Muscle of leg (tissue), 11 donors: ENCODE results near the gene NUP153. TPM values are rescaled to one million over a fixed set of nuclear protein-coding genes. Genes with fewer than 3 reads are reported as not detected.

Experiments used
- DNase-seq: peaks from one replicate; pipeline ENCODE4 v3.0.0; 2013
- H3K27ac ChIP-seq: one replicate; pipeline ENCODE4 v1.5.1; 2013; ENCODE audit warnings: mild to moderate bottlenecking, low read length, control low read depth
- H3K27me3 ChIP-seq: one replicate; pipeline ENCODE4 v1.6.1; 2013; ENCODE audit warnings: low read length; ENCODE audit not compliant: control insufficient read depth, insufficient read depth
- H3K36me3 ChIP-seq: one replicate; pipeline ENCODE4 v1.6.1; 2013; ENCODE audit warnings: low read length; ENCODE audit not compliant: control insufficient read depth, insufficient read depth
- H3K4me1 ChIP-seq: one replicate; pipeline ENCODE4 v1.6.1; 2013; ENCODE audit warnings: low read length; ENCODE audit not compliant: control insufficient read depth, insufficient read depth
- H3K4me3 ChIP-seq: one replicate; pipeline ENCODE4 v1.5.1; 2013; ENCODE audit warnings: low read length, control low read depth
- H3K9me3 ChIP-seq: replicated peaks from 2 replicates; pipeline ENCODE4 v1.6.1; 2013; ENCODE audit warnings: low read depth, low read length; ENCODE audit not compliant: control insufficient read depth
- WGBS: methylation state at CpG from one replicate; pipeline ENCODE4 v1.1.5; 2013; ENCODE audit warnings: missing lambda C conversion rate; ENCODE audit not compliant: insufficient coverage; 5-methylcytosine and 5-hydroxymethylcytosine counted together
- polyA plus RNA-seq, 8 donors: library from polyadenylated mRNA; unstranded; fragments of 120-200 nt; gene quantifications; one replicate each; pipeline versions ENCODE4 v1.2.1 to v1.2.3, GENCODE V29; 2013; ENCODE audit warnings: inconsistent platforms in 1 of 8, low replicate concordance in 1 of 8; ENCODE audit not compliant: insufficient read length in 8 of 8, insufficient read depth in 1 of 8
- total RNA-seq: library from RNA; stranded (reverse); fragments of 120-200 nt; gene quantifications from one replicate; pipeline ENCODE4 v1.2.4, GENCODE V29; 2013

The NUP153 gene
- total and polyA plus RNA-seq, 9 donors = 21.2 to 37.3 (median 29.3) TPM

- no peaks in the 10 kb centered on the region for H3K9me3 ChIP-seq
- H3K4me3 ChIP-seq = no peak overlapping the region
- H3K4me1 ChIP-seq = peaks cover 10% of the 10 kb centered on the region
- H3K27me3 ChIP-seq = no peaks in the 10 kb centered on the region
- no peak overlapping the region for H3K27ac ChIP-seq
- no peak for DNase-seq
- H3K36me3 ChIP-seq = peaks cover 3% of the 10 kb centered on the region
- WGBS = 92% methylated on average over 3 of the region's 14 CpGs
Observed at GRCh38 chr6:17700421-17701416, 6.0 kb downstream of the NUP153 start.

GRCh38 chr6:17691925-17692538 is 14.7 kb downstream of the NUP153 start:
- peaks cover 5% of the 10 kb centered on the region for H3K36me3 ChIP-seq
- WGBS = 100% methylated on average over 1 of the region's 4 CpGs
- no peak overlapping the region for H3K4me3 ChIP-seq
- no peak overlapping the region for H3K27ac ChIP-seq
- H3K27me3 ChIP-seq = no peaks in the 10 kb centered on the region
- H3K9me3 ChIP-seq = no peaks in the 10 kb centered on the region
- H3K4me1 ChIP-seq = no peaks in the 10 kb centered on the region
- DNase-seq = no peak

- no peaks in the 10 kb centered on the region for H3K27me3 ChIP-seq
- H3K9me3 ChIP-seq = no peaks in the 10 kb centered on the region
- no peak overlapping the region for H3K4me3 ChIP-seq
- DNase-seq = peak; percentile 69
- no CpG with 5 or more reads among the region's 2 CpGs for WGBS
- no peaks in the 10 kb centered on the region for H3K4me1 ChIP-seq
- peak overlapping the region; percentile 13 for H3K27ac ChIP-seq
- H3K36me3 ChIP-seq = peaks cover 21% of the 10 kb centered on the region
Observed at GRCh38 chr6:17688481-17688880, 18.2 kb downstream of the NUP153 start.

- H3K27ac ChIP-seq = no peak overlapping the region
- no peaks in the 10 kb centered on the region for H3K4me1 ChIP-seq
- WGBS = no CpG with 5 or more reads among the region's 1 CpG
- peaks cover 24% of the 10 kb centered on the region for H3K36me3 ChIP-seq
- H3K27me3 ChIP-seq = no peaks in the 10 kb centered on the region
- H3K9me3 ChIP-seq = no peaks in the 10 kb centered on the region
- H3K4me3 ChIP-seq = no peak overlapping the region
- no peak for DNase-seq
Observed at GRCh38 chr6:17687136-17687535, 19.6 kb downstream of the NUP153 start.

- H3K27ac ChIP-seq = no peak overlapping the region
- 100% methylated on average over 1 of the region's 1 CpG for WGBS
- H3K9me3 ChIP-seq = no peaks in the 10 kb centered on the region
- DNase-seq = no peak
- no peaks in the 10 kb centered on the region for H3K27me3 ChIP-seq
- H3K4me3 ChIP-seq = no peak overlapping the region
- no peaks in the 10 kb centered on the region for H3K4me1 ChIP-seq
- H3K36me3 ChIP-seq = peaks cover 28% of the 10 kb centered on the region
Observed at GRCh38 chr6:17684134-17684533, 22.6 kb downstream of the NUP153 start.

- no peak overlapping the region for H3K27ac ChIP-seq
- 100% methylated on average over 2 of the region's 2 CpGs for WGBS
- no peak overlapping the region for H3K4me3 ChIP-seq
- H3K27me3 ChIP-seq = no peaks in the 10 kb centered on the region
- H3K4me1 ChIP-seq = no peaks in the 10 kb centered on the region
- H3K36me3 ChIP-seq = peaks cover 28% of the 10 kb centered on the region
- H3K9me3 ChIP-seq = no peaks in the 10 kb centered on the region
- DNase-seq = no peak
Observed at GRCh38 chr6:17683428-17683827, 23.3 kb downstream of the NUP153 start.

GRCh38 chr6:17679726-17680125 is 27.0 kb downstream of the NUP153 start:
- WGBS = 92% methylated on average over 7 of the region's 8 CpGs
- H3K36me3 ChIP-seq = peaks cover 17% of the 10 kb centered on the region
- H3K9me3 ChIP-seq = no peaks in the 10 kb centered on the region
- no peak overlapping the region for H3K4me3 ChIP-seq
- H3K4me1 ChIP-seq = no peaks in the 10 kb centered on the region
- H3K27ac ChIP-seq = no peak overlapping the region
- H3K27me3 ChIP-seq = no peaks in the 10 kb centered on the region
- no peak for DNase-seq

GRCh38 chr6:17677602-17678001 is 29.1 kb downstream of the NUP153 start:
- H3K27ac ChIP-seq = no peak overlapping the region
- WGBS = no CpG with 5 or more reads among the region's 5 CpGs
- peaks cover 19% of the 10 kb centered on the region for H3K36me3 ChIP-seq
- DNase-seq = no peak
- H3K4me3 ChIP-seq = no peak overlapping the region
- no peaks in the 10 kb centered on the region for H3K27me3 ChIP-seq
- no peaks in the 10 kb centered on the region for H3K9me3 ChIP-seq
- no peaks in the 10 kb centered on the region for H3K4me1 ChIP-seq

GRCh38 chr6:17673543-17674254 is 33.0 kb downstream of the NUP153 start:
- WGBS = 93% methylated on average over 2 of the region's 4 CpGs
- no peaks in the 10 kb centered on the region for H3K4me1 ChIP-seq
- no peak overlapping the region for H3K27ac ChIP-seq
- H3K4me3 ChIP-seq = no peak overlapping the region
- no peak for DNase-seq
- peaks cover 32% of the 10 kb centered on the region for H3K36me3 ChIP-seq
- H3K27me3 ChIP-seq = no peaks in the 10 kb centered on the region
- H3K9me3 ChIP-seq = peaks cover 9% of the 10 kb centered on the region
